HS-5 (cell line): ENCODE results near the gene CCDC197.

Experiments used
- DNase-seq: peaks from one replicate; pipeline ENCODE4 v3.0.0-alpha.2; 2012; ENCODE audit warnings: low read depth

Gene CCDC197

DNA sequence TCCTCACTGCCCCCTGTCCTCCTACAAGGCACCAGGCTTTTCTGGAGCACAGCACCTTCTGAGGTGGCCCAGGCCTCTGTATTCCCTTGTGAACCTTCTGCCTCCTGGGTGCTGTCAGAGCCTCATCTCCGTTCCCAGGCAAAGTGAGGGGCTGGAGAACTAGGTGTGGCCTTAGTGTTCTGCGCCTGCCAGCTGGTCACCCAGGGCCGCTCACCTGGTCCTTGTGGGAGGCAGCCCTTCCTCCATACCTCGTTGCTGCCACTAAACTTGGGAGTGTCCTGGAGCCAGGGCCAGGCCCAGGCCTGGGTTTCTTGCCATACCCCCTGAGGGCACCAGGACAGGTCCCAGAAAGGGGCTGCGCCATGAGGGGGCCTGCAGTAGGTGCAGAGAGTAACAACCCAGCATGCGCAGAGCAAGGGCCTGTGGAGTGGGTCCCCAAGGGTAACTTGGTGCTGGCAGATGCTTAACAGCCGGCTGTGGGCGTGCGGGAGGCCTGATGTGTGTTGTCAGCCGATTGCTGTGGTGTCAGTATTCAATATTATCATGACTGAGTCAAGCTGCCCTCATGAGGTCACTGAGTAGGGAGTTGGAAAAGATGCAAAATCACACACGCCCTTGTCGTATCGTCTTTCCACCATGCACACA, 46.1 kb downstream of the CCDC197 start:
- no peak for DNase-seq

DNA sequence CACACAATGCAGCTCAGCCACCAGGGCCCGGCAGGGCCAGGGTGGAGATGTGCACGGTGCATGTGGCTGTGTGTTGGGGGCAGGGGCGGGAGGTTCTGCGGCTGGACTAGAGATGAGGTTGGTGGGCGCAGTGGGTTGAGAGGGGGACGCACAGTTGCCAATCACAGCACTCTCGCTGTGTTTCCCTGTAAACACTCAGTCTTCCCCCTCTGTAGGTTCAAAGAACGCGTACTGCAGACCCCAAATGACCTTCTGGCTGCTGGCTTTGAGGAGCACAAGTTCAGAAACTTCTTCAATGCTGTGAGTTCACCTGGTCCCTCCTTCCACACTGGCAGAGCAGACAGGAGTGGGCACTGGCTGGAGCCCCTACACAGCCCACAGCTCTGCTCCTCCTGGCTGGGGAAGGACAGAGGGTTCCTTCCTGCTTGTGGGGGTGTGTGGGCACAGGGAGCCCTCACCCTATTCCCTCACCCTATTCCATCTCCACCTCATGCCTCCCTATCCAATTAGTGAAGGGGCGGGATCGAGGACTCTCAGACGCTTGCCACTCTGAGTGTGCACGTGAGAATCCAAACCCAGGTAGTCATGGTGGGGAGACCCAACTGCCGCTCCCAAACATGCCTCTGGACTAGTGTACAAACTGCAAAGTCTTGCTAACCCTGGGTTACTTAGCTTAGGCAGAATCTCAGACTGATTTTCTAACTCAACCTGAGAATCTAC, 46.8 kb downstream of the CCDC197 start:
- DNase-seq = no peak

DNA sequence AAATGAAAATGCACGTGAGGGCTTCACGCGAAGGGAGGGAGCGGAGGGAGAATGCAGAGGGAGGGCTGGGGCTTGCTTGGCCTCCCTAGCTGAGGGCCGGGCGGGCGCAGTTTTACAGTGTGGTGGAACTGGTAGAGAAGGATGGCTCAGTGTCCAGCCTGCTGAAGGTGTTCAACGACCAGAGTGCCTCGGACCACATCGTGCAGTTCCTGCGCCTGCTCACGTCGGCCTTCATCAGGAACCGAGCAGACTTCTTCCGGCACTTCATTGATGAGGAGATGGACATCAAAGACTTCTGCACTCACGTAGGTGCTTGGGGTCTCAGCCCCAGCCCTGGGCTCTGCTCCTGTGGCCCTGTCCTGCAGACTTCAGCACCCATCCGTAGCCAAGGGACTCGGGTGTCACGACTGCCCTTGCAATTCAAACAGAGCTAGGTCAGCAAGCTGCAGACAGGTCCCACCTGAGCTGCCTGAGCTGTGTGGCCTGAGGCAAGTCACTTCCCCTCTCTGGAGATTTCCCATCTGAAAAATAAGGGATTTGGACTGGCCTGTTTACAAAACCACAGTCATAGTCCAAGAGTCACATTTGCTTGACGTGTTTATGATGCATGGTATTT, 47.5 kb downstream of the CCDC197 start:
- DNase-seq = no peak

DNA sequence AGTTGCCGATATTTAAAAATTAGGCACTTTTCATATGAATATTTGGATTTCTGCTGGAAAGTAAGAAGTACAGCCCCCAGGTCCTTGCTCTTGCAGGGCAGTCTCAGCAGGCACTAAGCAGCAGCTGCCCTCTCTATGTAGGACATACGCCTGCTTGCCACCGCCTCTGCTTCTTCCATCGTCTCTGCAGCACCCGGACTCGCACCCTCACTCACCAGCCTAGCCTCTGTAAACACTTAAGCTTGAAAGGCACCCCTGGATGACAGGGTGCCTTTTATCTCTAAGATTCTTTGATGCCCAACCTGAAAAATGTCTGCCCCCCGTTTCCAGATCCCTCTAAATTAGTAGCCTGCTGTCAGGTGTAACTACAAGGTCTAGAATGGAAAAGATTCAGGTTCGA, 48.0 kb downstream of the CCDC197 start:
- no peak for DNase-seq

DNA sequence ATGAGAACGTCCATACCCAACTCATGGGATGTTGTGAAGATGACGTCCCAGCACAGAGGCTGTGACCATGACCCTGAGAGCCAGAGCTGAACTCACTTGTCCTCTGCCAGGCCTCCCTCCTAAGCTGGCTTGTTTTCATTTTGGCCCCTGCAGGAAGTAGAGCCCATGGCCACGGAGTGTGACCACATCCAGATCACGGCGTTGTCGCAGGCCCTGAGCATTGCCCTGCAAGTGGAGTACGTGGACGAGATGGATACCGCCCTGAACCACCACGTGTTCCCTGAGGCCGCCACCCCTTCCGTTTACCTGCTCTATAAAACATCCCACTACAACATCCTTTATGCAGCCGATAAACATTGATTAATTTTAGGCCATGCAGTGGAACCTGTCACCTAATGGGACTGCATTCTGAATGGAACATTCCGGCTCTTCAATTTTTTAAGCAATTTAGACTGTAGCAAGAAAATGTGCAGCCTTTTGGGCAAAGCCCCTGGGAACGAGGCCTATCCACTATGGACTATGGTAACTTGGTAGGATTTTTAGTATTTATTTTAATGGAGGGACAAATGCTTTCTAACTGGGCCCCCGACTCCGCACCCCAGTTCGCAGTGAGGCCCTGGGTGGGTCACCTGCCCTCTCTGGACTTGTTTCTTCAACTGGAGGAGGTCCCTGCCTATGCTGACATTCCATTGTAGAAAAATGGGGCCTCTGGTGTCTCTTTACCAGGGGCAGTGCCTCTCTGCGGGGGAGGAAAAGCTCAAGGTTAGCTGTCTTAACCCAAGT, 48.7 kb downstream of the CCDC197 start:
- DNase-seq = no peak

DNA sequence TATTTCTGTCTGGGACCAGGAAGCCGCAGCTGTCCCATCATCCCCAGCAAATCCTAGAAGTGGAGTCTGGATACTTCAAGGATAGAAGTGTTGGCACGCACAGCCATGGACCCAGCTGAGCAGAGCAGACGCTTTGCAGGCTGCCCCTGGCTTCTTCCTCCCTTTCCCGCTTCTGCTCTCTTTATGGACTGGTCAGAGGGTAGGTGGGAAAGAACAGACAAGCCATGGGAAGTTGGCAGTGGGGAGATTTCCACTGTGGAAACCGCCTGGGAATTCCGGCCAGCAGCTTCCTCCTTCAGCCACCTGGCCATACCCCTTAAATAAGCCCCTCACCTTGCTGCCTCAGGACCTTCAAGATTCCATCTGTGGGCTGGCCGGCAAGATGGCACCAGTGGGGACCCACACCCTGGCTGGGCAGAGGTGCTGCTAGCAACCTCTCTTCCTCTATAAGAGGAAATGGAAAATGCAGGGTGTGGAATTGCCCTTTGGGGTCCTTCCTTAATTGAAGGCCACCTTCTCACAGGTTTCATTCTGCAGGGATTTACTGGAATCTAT, 49.7 kb downstream of the CCDC197 start:
- DNase-seq = no peak

DNA sequence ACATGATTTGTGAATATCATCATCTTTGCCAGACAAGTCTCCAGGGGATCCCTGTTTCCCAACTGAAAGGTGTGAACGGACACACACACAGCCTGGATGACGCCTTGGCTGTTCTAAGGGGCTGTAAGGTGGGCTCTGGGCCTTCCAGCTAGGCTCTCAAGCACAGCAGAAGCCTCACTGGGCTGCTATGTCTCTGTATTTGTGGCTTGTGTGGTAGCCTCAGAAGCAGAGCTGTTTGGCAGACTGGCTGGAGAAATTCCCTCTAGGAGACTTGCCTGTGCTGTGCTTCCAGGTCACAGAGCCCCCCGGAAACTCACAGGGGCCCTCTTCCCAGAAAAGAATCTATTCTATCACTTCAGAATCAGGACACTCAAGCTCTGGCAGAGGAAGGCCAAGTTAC, 50.5 kb downstream of the CCDC197 start:
- DNase-seq = no peak

DNA sequence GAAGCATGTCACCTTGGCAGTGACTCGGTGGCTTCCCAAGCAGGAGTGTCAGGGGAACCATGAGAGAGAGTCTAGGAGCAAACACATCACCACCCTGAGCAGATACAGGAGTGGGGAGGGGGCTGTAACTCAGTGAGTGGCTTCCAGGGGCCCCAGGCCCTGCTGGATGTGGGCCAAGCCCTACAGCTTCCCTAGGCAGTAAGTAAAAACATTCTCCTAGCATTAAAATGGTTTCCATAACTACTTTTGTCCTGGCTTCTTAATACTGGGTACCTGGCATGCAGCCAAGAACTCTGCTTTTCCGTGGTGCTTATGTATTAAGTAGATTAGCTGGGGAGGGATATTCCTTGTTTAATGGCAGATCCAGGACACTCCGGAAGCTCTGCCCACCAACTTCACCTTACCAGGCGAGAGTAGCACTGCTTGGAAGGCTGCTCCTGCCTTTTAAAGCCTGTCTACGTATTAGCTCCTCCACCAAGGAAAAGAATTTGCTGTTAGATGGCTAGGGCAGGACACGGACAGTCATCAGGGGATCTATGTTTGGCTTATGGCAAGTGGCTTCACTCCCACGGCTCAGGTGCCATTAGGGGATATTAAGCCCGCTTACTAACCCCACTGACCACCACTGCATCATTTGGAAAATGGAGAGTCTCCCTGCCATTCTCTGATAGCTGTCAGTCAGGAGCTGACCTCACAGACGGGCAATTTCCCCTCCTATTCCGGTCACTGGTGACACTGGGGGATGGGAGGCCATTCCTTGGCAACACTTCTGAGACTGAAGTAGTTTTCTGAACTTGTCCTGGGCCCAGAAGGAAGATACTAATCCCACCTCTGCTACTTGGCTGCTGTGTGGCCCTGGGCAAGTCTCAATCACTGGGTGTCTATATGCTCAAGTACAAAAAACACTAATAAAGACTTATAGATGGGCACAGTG, 51.9 kb downstream of the CCDC197 start:
- DNase-seq = no peak

DNA sequence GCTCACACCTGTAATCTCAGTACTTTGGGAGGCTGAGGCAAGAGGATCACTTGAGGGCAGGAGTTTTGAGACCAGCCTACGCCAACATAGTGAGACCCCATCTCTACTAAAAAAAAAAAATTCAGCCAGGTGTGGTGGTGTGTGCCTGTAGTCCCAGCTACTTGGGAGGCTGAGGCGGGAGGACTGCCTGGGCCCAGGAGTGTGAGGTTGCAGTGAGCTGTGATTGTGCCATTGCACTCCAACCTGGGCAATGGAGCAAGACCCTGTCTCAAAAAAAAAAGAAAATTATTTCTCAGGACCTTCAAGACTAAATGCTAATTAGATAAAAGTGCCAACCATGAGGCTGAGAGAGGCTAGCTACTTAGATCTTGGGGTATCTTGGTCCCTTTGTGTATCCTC, 52.5 kb downstream of the CCDC197 start:
- no peak for DNase-seq

DNA sequence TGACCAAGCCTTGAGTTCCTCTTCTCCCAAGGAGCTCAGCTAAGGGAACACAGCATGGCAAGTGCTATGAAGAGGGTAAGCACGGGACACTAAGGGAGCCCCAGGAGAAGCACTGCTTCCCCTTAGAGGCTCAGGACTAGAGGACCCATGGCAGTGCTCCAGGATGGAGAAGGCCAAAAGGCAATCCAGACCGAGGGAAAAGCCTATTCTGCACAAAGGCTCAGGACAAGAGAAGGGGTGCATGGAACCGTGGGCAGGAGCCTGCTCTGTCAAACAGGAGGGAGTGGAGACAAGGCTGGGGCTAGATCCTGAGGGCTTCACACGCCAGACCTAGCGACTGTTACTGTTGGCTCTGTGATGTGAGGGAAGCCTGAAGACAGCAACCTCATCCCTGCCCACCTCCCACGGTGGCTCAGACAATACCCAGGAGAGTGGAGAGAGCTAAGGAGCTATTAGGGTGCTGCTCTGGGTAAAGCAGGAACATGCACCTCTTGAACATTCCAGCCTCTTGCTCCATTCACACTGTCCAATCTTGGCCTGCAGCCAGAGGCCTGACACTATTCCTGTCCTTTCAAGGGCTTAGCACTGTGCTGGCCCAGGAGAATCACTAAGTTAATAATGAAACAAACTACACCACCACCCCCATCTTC, 53.3 kb downstream of the CCDC197 start:
- no peak for DNase-seq

DNA sequence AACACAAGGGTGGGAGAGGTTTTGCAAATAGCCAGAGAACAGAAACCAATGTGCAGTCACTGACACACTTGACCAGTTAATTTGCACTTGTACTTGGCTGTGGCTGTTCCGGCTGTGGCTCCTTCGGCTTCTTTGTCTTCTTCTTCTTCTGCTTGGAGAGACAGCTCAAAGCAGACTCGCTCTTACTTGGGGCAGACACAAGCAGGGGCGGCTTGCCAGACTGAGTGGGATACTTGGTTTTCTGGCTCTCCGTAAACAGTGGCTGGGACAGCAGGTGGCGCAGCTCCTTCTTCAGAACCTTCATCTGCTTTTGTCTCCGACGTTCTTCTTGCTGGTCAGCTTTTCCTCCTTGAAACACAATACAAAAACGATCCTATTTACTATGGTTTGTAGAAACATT, 54.0 kb downstream of the CCDC197 start:
- no peak for DNase-seq

DNA sequence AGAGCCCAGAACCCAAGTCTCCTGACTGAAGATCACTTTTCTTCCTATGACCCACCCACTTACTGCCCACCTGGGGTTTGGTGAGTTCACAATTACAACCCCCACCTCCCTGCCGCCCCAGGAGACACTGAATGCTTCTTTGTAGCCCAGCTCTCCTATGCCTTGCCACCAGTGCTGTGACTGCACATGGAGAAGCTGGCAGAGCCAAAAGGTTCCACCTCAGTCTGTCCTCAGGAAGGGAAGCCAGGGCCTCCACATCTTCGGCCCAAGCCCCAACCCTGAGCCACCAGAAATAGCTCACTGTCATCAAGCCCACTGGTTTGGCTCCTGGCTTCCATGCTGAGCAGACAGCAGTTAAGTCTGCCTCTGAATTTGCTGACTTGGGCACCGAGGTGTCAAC, 54.7 kb downstream of the CCDC197 start:
- no peak for DNase-seq

DNA sequence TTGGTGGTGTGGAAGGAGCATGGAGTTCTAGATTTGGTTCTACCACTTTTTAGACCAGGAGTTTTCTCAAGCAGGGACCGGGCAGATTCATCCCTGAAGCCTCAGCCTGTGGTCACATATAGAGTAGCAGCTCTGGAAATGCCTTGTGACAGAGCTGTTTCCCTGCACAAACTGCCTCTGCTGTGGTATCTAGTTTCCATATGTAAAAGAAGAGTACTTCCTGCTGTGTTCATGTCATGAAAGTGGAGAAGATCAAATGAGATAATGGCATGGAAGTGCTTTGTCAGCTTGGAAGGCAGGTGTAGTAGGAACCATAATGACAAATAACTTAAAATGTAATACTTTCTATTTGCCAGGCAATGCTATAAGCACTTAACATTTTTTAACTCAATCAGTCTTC, 55.1 kb downstream of the CCDC197 start:
- no peak for DNase-seq

DNA sequence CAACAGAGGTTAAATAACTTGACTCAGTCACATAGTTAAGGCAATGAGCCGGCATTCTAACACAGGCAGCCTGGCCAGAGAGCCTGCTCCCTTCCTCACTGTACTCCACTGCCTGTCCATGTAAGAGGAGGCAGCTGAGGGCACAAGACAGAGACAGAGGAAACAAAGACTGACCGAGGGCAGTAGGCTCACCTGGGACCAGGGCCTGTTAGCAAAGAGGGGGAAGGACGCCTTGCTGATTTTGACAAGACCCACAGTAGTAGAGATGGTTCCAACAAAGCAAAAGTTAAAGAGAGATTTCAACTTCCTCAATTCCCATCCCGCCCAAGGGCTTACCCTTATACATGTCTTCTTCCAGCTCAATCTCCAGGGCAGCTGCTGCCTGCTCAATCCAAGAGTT, 55.6 kb downstream of the CCDC197 start:
- DNase-seq = no peak

DNA sequence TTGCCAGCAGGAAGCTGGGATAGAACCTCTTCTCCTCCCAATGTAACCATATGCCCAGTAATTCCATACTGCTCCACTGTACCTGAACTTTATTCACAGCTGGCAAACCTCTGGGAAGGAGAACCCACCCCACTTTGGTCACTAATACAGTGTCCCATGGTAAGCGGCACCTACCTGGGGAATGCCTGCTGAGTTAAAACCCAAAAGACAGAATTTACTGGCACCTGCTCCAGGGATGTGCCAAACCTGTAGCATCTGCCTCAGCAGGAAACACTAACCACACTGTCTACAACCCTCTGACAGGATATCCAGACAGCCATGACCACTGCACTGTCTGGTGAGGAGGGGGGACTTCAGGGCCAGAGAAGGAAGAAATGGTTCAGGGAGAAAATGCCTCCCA, 57.3 kb downstream of the CCDC197 start:
- no peak for DNase-seq

DNA sequence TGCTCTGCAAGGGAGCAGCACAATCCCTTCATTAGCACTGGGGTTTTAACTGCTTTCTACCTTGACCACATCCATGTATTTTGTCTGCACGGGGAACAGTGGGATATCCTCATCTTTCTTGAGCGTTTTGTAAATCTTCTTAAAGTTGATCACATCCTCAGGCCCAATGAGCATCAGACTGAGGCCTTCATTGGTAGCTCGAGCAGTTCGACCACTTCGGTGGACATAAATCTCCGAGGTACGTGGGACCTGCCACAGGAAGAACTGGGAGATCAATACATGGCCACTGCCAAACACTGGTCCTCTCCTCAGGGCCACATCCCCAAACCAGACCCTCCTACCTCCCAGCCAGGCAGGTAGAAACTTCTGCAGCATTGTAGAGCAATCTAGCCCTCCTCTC, 57.8 kb downstream of the CCDC197 start:
- DNase-seq = no peak

DNA sequence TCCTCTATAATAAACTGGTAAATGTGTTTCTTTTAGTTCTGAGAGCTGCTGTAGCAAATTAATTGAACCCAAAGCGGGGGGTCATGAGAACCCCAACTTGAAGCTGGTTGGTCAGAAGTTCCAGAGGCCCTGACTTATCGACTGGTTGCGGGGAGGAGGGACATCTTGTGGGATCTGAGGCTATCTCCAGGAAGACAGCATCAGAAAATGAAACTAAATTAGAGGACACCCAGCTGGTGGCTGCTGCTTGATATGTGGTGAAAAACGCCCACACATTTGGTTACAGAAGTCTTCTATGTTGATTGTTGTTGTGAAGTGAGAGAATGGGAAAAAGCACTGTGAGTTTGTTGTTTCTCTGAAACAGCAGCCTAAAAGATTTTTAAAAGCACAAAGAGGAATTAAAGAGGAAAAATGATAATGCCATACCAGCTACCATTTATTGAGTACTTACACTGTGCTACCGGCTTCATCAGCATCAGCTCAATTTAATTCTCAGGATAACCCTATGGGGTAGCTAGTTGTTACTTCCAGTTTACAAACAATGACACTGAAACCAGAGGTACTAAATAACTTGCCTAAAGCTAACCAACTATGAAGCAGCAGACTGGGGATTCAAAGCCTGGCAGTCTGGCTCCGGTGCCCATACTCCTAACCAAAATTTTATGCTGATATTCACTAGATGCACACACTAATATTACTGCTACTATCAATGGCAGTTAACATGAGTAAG, 59.6 kb downstream of the CCDC197 start:
- DNase-seq = no peak

DNA sequence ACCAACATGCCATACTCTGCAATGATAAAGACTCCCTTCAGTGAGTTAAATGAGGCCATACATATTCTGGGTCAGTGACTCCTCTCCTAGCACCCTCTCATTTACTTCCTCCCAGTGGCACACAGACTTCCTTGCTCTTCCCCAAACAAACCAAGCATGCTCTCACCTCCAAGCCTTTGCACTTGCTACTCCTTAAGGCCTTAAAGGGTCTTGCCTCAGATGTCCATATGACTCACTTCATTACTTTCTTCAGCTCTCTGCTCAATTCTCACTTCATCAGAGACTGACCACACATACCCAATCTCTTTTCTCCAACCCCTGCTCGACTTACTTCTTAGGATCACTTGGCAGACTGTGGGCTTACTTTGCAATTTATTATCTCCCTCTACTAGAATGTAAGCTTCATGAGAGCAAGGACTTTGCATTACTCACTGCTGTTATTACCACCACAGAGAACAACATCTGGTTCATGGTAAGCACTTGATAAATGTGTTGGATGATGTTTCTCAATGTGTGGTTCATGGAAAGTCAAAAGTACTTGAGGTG, 61.1 kb downstream of the CCDC197 start:
- DNase-seq = no peak
